Islet of Langerhans (tissue), 1 donor: ENCODE measurements around the gene SREBF2.

ENCODE experiments used
- FAIRE-seq: peaks from one replicate; lab custom pipeline; 2011; peaks lifted over from hg19 to GRCh38; lab: Jason Lieb, UNC

Gene SREBF2

GRCh38 chr22:41922328-41922727 lies 89.4 kb downstream of the SREBF2 start:
- FAIRE-seq, result no peak

GRCh38 chr22:41922940-41923594 lies 90.2 kb downstream of the SREBF2 start:
- FAIRE-seq, result no peak

- no peak for FAIRE-seq
These were observed 90.8 kb downstream of the SREBF2 start for GRCh38 chr22:41923595-41924276.

GRCh38 chr22:41925783-41926460 lies 93.0 kb downstream of the SREBF2 start:
- FAIRE-seq, result no peak

- no peak for FAIRE-seq
These were observed 94.9 kb downstream of the SREBF2 start for GRCh38 chr22:41927813-41928212.

- no peak for FAIRE-seq
These were observed 95.9 kb downstream of the SREBF2 start for GRCh38 chr22:41928593-41929417.

GRCh38 chr22:41929418-41929810 lies 96.5 kb downstream of the SREBF2 start:
- no peak for FAIRE-seq

GRCh38 chr22:41931701-41932269 lies 98.9 kb downstream of the SREBF2 start:
- FAIRE-seq, result no peak

GRCh38 chr22:41932353-41932752 lies 99.4 kb downstream of the SREBF2 start:
- no peak for FAIRE-seq

GRCh38 chr22:41933411-41934177 lies 100.7 kb downstream of the SREBF2 start:
- FAIRE-seq, result no peak

GRCh38 chr22:41934284-41935014 lies 101.5 kb downstream of the SREBF2 start:
- FAIRE-seq, result no peak

GRCh38 chr22:41935015-41935351 lies 102.1 kb downstream of the SREBF2 start:
- no peak for FAIRE-seq

GRCh38 chr22:41935509-41935908 lies 102.6 kb downstream of the SREBF2 start:
- FAIRE-seq, result no peak

GRCh38 chr22:41936894-41937169 lies 103.9 kb downstream of the SREBF2 start:
- no peak for FAIRE-seq

GRCh38 chr22:41939981-41940831 lies 107.3 kb downstream of the SREBF2 start:
- no peak for FAIRE-seq

- FAIRE-seq, result no peak
These were observed 108.2 kb downstream of the SREBF2 start for GRCh38 chr22:41940832-41941765.

- no peak for FAIRE-seq
These were observed 110.8 kb downstream of the SREBF2 start for GRCh38 chr22:41943661-41944209.

- FAIRE-seq, result peak; percentile 69
These were observed 113.9 kb downstream of the SREBF2 start, which contains the start of gene CENPM for GRCh38 chr22:41946629-41947423. CENPM (minus strand) TSS chr22:41947152; CDS start chr22:41947076, 76 bp downstream.
